Mucosa of stomach (tissue), 1 donor: ENCODE data around the gene S100P.

Experiments used
- H3K27me3 ChIP-seq: one replicate; pipeline ENCODE4 v1.7.0; 2013; ENCODE audit warnings: mild to moderate bottlenecking, low read length; ENCODE audit not compliant: control insufficient read depth, insufficient read depth
- H3K36me3 ChIP-seq: one replicate; pipeline ENCODE4 v1.7.0; 2013; ENCODE audit warnings: low read length; ENCODE audit not compliant: control insufficient read depth, insufficient read depth
- H3K4me1 ChIP-seq: one replicate; pipeline ENCODE4 v1.7.0; 2013; ENCODE audit warnings: mild to moderate bottlenecking, low read length; ENCODE audit not compliant: control insufficient read depth, insufficient read depth
- H3K4me3 ChIP-seq: one replicate; pipeline ENCODE4 v1.7.0; 2013; ENCODE audit warnings: low read length
- H3K9ac ChIP-seq: one replicate; pipeline ENCODE4 v1.7.0; 2013; ENCODE audit warnings: mild to moderate bottlenecking, low read length, moderate library complexity
- H3K9me3 ChIP-seq: one replicate; pipeline ENCODE4 v1.7.0; 2013; ENCODE audit warnings: mild to moderate bottlenecking, low read length, moderate library complexity; ENCODE audit not compliant: control insufficient read depth
- donor health status: Pancreatic carcinoma.

Gene S100P

GRCh38 chr4:6706173-6706572 lies 12.5 kb downstream of the S100P start:
- Histone ChIP-seq H3K9me3 (no peaks in the 10 kb centered on the region), H3K4me1 (peaks cover 29% of the 10 kb centered on the region), H3K9ac (no peak overlapping the region), H3K36me3 (no peaks in the 10 kb centered on the region), H3K4me3 (no peak overlapping the region), H3K27me3 (no peaks in the 10 kb centered on the region)

- peak within 1 kb of the TSS; percentile 89 for H3K4me3 ChIP-seq
- peaks cover 29% of the 10 kb centered on the region for H3K4me1 ChIP-seq
These were observed 15.8 kb downstream of the S100P start, which contains the start of gene MRFAP1L1 for GRCh38 chr4:6709230-6710114. TSS of gene MRFAP1L1 (minus strand) at chr4:6709865. CDS start at chr4:6709629, 236 bp downstream.

GRCh38 chr4:6710282-6710681 lies 16.6 kb downstream of the S100P start:
- peaks cover 29% of the 10 kb centered on the region for H3K4me1 ChIP-seq
- H3K9ac ChIP-seq = peak overlapping the region; percentile 69
- H3K9me3 ChIP-seq = no peaks in the 10 kb centered on the region
- no peaks in the 10 kb centered on the region for H3K36me3 ChIP-seq
- H3K27me3 ChIP-seq = no peaks in the 10 kb centered on the region
- peak overlapping the region; percentile 89 for H3K4me3 ChIP-seq

More at GRCh38 chr4:6709230-6710114, 15.8 kb downstream of the S100P start, which contains the start of gene MRFAP1L1:
- Histone ChIP-seq H3K27me3 (no peaks in the 10 kb centered on the region), H3K36me3 (no peaks in the 10 kb centered on the region), H3K9me3 (no peaks in the 10 kb centered on the region), H3K9ac (peak within 1 kb of the TSS; percentile 69)

- Histone ChIP-seq H3K4me1 (peaks cover 33% of the 10 kb centered on the region), H3K36me3 (no peaks in the 10 kb centered on the region), H3K4me3 (no peak overlapping the region), H3K9me3 (no peaks in the 10 kb centered on the region), H3K27me3 (no peaks in the 10 kb centered on the region), H3K9ac (no peak overlapping the region)
These were observed 17.3 kb downstream of the S100P start for GRCh38 chr4:6710996-6711395.

- no peak overlapping the region for H3K9ac ChIP-seq
- no peaks in the 10 kb centered on the region for H3K9me3 ChIP-seq
- no peaks in the 10 kb centered on the region for H3K27me3 ChIP-seq
- no peaks in the 10 kb centered on the region for H3K36me3 ChIP-seq
- no peak overlapping the region for H3K4me3 ChIP-seq
- peaks cover 12% of the 10 kb centered on the region for H3K4me1 ChIP-seq
These were observed 21.3 kb downstream of the S100P start for GRCh38 chr4:6714954-6715353.

GRCh38 chr4:6715704-6716017 lies 22.0 kb downstream of the S100P start:
- Histone ChIP-seq H3K9ac (peak overlapping the region; percentile 63), H3K4me1 (peaks cover 8% of the 10 kb centered on the region), H3K36me3 (no peaks in the 10 kb centered on the region), H3K9me3 (no peaks in the 10 kb centered on the region), H3K4me3 (peak overlapping the region; percentile 44), H3K27me3 (no peaks in the 10 kb centered on the region)

- Histone ChIP-seq H3K36me3 (no peaks in the 10 kb centered on the region), H3K9ac (peak within 1 kb of the TSS; percentile 87), H3K4me1 (peaks cover 7% of the 10 kb centered on the region), H3K9me3 (no peaks in the 10 kb centered on the region), H3K27me3 (no peaks in the 10 kb centered on the region), H3K4me3 (peak within 1 kb of the TSS; percentile 99)
These were observed 22.6 kb downstream of the S100P start, which contains the start of gene BLOC1S4 for GRCh38 chr4:6716018-6716911. TSS of gene BLOC1S4 (plus strand) at chr4:6716174. CDS start at chr4:6716210, 36 bp downstream.

- H3K27me3 ChIP-seq = no peaks in the 10 kb centered on the region
- peaks cover 7% of the 10 kb centered on the region for H3K4me1 ChIP-seq
- H3K4me3 ChIP-seq = peak overlapping the region; percentile 99
- H3K36me3 ChIP-seq = no peaks in the 10 kb centered on the region
- H3K9me3 ChIP-seq = no peaks in the 10 kb centered on the region
- H3K9ac ChIP-seq = peak overlapping the region; percentile 87
These were observed 23.4 kb downstream of the S100P start for GRCh38 chr4:6716958-6717655.

- H3K4me1 ChIP-seq = peaks cover 7% of the 10 kb centered on the region
- no peaks in the 10 kb centered on the region for H3K27me3 ChIP-seq
- H3K36me3 ChIP-seq = no peaks in the 10 kb centered on the region
- no peak overlapping the region for H3K9ac ChIP-seq
- H3K9me3 ChIP-seq = no peaks in the 10 kb centered on the region
- no peak overlapping the region for H3K4me3 ChIP-seq
These were observed 25.4 kb downstream of the S100P start for GRCh38 chr4:6718932-6719610.

- Histone ChIP-seq H3K9ac (no peak overlapping the region), H3K36me3 (no peaks in the 10 kb centered on the region), H3K4me3 (no peak overlapping the region)
These were observed 26.0 kb downstream of the S100P start for GRCh38 chr4:6719611-6720179.

GRCh38 chr4:6720202-6720699 lies 26.6 kb downstream of the S100P start:
- H3K27me3 ChIP-seq = no peaks in the 10 kb centered on the region
- no peaks in the 10 kb centered on the region for H3K9me3 ChIP-seq
- no peak overlapping the region for H3K4me3 ChIP-seq
- H3K36me3 ChIP-seq = no peaks in the 10 kb centered on the region
- H3K4me1 ChIP-seq = peaks cover 7% of the 10 kb centered on the region
- no peak overlapping the region for H3K9ac ChIP-seq

More at GRCh38 chr4:6719611-6720179, 26.0 kb downstream of the S100P start:
- Histone ChIP-seq H3K27me3 (no peaks in the 10 kb centered on the region), H3K4me1 (peaks cover 7% of the 10 kb centered on the region), H3K9me3 (no peaks in the 10 kb centered on the region)
